GM23338 (cell line): ENCODE data around the gene LAPTM5. TPM values are rescaled to one million over a fixed set of nuclear protein-coding genes. Genes with fewer than 3 reads are reported as not detected.

Experiments
- ATAC-seq: fragments of 200-7000 bp; cut with Tn5 transposase; 3 replicates; pipeline ENCODE4 v1.9.1; 2020
- DNase-seq: peaks from one replicate; pipeline ENCODE4 v3.0.0-alpha.2; 2015; ENCODE audit warnings: low spot score
- H2AFZ ChIP-seq: fragments of 200-600 bp; sonication (generic); 2 replicates; pipeline ENCODE4 v1.8.0; 2016; ENCODE audit warnings: antibody characterized with exemption, mild to moderate bottlenecking, moderate library complexity
- H3F3A ChIP-seq: fragments of 200-600 bp; sonication (generic); replicated peaks from 2 replicates; pipeline ENCODE4 v1.8.0; 2017; ENCODE audit warnings: antibody characterized with exemption, mixed run types, low read depth
- H3K27ac ChIP-seq: fragments of 200-600 bp; sonication (generic); 2 replicates; pipeline ENCODE4 v1.6.1; 2016; ENCODE audit warnings: low read depth
- H3K27me3 ChIP-seq: fragments of 200-600 bp; sonication (generic); 2 replicates; pipeline ENCODE4 v1.8.0; 2016; ENCODE audit warnings: mild to moderate bottlenecking, mixed run types, moderate library complexity; ENCODE audit not compliant: insufficient read depth
- H3K36me3 ChIP-seq: fragments of 200-600 bp; sonication (generic); 2 replicates; pipeline ENCODE4 v1.8.0; 2016; ENCODE audit warnings: mild to moderate bottlenecking; ENCODE audit not compliant: insufficient read depth
- H3K4me1 ChIP-seq: fragments of 200-600 bp; sonication (generic); 2 replicates; pipeline ENCODE4 v1.8.0; 2016; ENCODE audit warnings: mild to moderate bottlenecking, moderate library complexity; ENCODE audit not compliant: insufficient read depth
- H3K4me2 ChIP-seq: fragments of 200-600 bp; sonication (generic); 2 replicates; pipeline ENCODE4 v1.7.1; 2017; ENCODE audit warnings: mixed run types
- H3K4me3 ChIP-seq: fragments of 200-600 bp; sonication (generic); 2 replicates; pipeline ENCODE4 v1.6.1; 2016; ENCODE audit warnings: mixed run types
- H3K79me2 ChIP-seq: fragments of 200-600 bp; sonication (generic); replicated peaks from 2 replicates; pipeline ENCODE4 v1.8.0; 2017; ENCODE audit warnings: mild to moderate bottlenecking; ENCODE audit not compliant: insufficient read depth
- H3K9me2 ChIP-seq: fragments of 200-600 bp; sonication (generic); 2 replicates; pipeline ENCODE4 v1.8.0; 2017; ENCODE audit not compliant: insufficient read depth
- H4K20me1 ChIP-seq: fragments of 200-600 bp; sonication (generic); replicated peaks from 2 replicates; pipeline ENCODE4 v1.8.0; 2017; ENCODE audit warnings: mild to moderate bottlenecking; ENCODE audit not compliant: insufficient read depth
- H3K27ac Mint-ChIP-seq: 2 replicates; pipeline ENCODE4 v1.8.0; 2020; ENCODE audit warnings: inconsistent platforms, mild to moderate bottlenecking, moderate library complexity, mixed read lengths
- H3K27me3 Mint-ChIP-seq: 3 replicates; pipeline ENCODE4 v1.8.0; 2022; ENCODE audit warnings: low read depth, mild to moderate bottlenecking, moderate library complexity, mixed read lengths, inconsistent platforms; ENCODE audit not compliant: insufficient read depth, poor library complexity
- H3K36me3 Mint-ChIP-seq: 3 replicates; pipeline ENCODE4 v1.8.0; 2021; ENCODE audit warnings: low read depth, mild to moderate bottlenecking, inconsistent platforms, moderate library complexity, mixed read lengths
- H3K4me1 Mint-ChIP-seq: 3 replicates; pipeline ENCODE4 v1.8.0; 2020; ENCODE audit warnings: mild to moderate bottlenecking, inconsistent platforms, mixed read lengths
- H3K4me3 Mint-ChIP-seq: 3 replicates; pipeline ENCODE4 v1.8.0; 2021; ENCODE audit warnings: moderate library complexity, mild to moderate bottlenecking, inconsistent platforms, mixed read lengths
- H3K9me3 Mint-ChIP-seq: 3 replicates; pipeline ENCODE4 v1.8.0; 2020; ENCODE audit warnings: moderate library complexity, mild to moderate bottlenecking, inconsistent platforms, mixed read lengths
- CREB1 ChIP-seq: fragments of 250-450 bp; sonication (Bioruptor Pico); IDR thresholded peaks from 2 replicates; pipeline ENCODE4 v1.5.0; 2020; ENCODE audit warnings: low read depth, mild to moderate bottlenecking, moderate library complexity
- ETS1 ChIP-seq: IDR thresholded peaks from 2 replicates; pipeline ENCODE4 v1.6.1; 2016; ENCODE audit warnings: antibody characterized with exemption
- EZH2 ChIP-seq: fragments of 200-600 bp; sonication (generic); IDR thresholded peaks from one replicate; pipeline ENCODE4 v1.8.0; 2017; ENCODE audit warnings: antibody characterized with exemption, mild to moderate bottlenecking, low read depth; ENCODE audit not compliant: unreplicated experiment
- EZH2phosphoT487 ChIP-seq: fragments of 200-600 bp; sonication (generic); IDR thresholded peaks from one replicate; pipeline ENCODE4 v1.8.1; 2018; ENCODE audit warnings: antibody characterized with exemption; ENCODE audit not compliant: unreplicated experiment
- JUNB ChIP-seq: IDR thresholded peaks from one replicate; pipeline ENCODE4 v1.6.1; 2016; ENCODE audit warnings: antibody characterized with exemption; ENCODE audit not compliant: unreplicated experiment
- NANOG ChIP-seq: IDR thresholded peaks from 2 replicates; pipeline ENCODE4 v1.6.1; 2016; ENCODE audit warnings: antibody characterized with exemption, borderline replicate concordance
- POLR2AphosphoS5 ChIP-seq: IDR thresholded peaks from 2 replicates; pipeline ENCODE4 v1.6.1; 2016; ENCODE audit warnings: antibody characterized with exemption, low read depth
- STAT1 ChIP-seq: IDR thresholded peaks from one replicate; pipeline ENCODE4 v1.6.1; 2016; ENCODE audit warnings: antibody characterized with exemption; ENCODE audit not compliant: unreplicated experiment
- ZNF114 ChIP-seq: fragments of 250-450 bp; sonication (Bioruptor Pico); IDR thresholded peaks from 2 replicates; pipeline ENCODE4 v1.5.0; 2020; ENCODE audit warnings: mild to moderate bottlenecking, moderate library complexity
- ZNF331 ChIP-seq: fragments of 250-450 bp; sonication (Bioruptor Pico); IDR thresholded peaks from 2 replicates; pipeline ENCODE4 v1.5.0; 2020; ENCODE audit warnings: low read depth, mild to moderate bottlenecking, moderate library complexity
- ZNF462 ChIP-seq: fragments of 250-450 bp; sonication (Bioruptor Pico); IDR thresholded peaks from 2 replicates; pipeline ENCODE4 v1.5.0; 2020; ENCODE audit warnings: mild to moderate bottlenecking, moderate library complexity
- polyA plus RNA-seq: library from polyadenylated mRNA; unstranded; fragments of >200 nt; fragmentation: Nextera tagmentation; extraction: Ambion mirVana; gene quantifications from 2 replicates; pipeline ENCODE4 v1.2.1, GENCODE V29; 2016
- total RNA-seq: library from RNA; depleted of rRNA; stranded (reverse); fragments of >200 nt; shearing (Covaris generic); gene quantifications from 2 replicates; pipeline ENCODE4 v1.2.3, GENCODE V29; 2014
- TF ChIP-seq, protein P1 (sequence below), 2 experiments: fragments of 200-600 bp in 1 of 2; sonication (generic) in 1 of 2; conservative IDR thresholded peaks; 2 replicates each; pipeline versions ENCODE4 v1.5.1 to v1.6.1; 2016 to 2017; ENCODE audit warnings: antibody characterized with exemption in 2 of 2, low read depth in 2 of 2, mild to moderate bottlenecking in 2 of 2, moderate library complexity in 1 of 2
- TF ChIP-seq, protein P2 (sequence below): IDR thresholded peaks from one replicate; pipeline ENCODE4 v1.6.1; 2018; ENCODE audit warnings: antibody characterized with exemption; ENCODE audit not compliant: unreplicated experiment

Gene LAPTM5
- total and polyA plus RNA-seq, 2 experiments from 2014 or later = 0.21 TPM; not detected in 1

DNA sequence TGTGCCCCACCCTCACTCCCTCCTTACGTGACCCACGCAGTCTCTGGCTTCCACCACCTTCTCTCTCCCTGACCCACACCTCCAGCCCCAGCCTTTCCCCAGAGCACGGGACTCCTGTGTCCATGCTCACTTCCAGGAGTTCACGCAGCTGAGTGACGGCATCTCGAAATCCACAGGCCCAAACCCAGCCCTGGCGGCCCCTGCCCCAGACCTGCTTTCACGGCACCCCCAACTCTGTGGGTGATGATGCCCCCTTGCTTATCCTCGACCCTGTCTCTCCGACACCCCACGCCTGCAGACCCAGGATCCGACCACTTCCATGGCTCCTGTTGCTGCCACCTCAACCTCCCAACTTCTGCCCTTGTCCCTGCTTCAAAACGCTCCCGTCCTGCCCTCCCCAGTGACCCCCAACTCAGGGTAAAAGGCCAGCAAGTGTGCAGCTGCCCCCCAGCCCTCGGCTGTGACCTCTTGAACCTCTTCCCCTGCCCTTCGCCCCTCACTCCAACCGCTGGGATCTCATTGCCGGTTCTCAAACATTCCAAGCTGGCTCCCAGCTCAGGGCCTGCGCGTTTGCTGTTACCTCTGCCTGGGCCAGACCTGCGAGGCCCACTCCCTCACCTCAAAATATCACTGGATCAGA is 30.4 kb upstream of the LAPTM5 start:
- Histone ChIP-seq H3K79me2 (no peaks in the 10 kb centered on the region), H3K4me1 (peaks cover 6% of the 10 kb centered on the region; the same call in 1 of the 2 replicates), H3K27me3 (no peaks in the 10 kb centered on the region), H4K20me1 (no peaks in the 10 kb centered on the region), H3K4me2 (no peak overlapping the region), H3K36me3 (no peaks in the 10 kb centered on the region), H3F3A (0 out of 2 replicates have a peak, but pooled peaks cover 3% of the 10 kb centered on the region), H3K27ac (no peak overlapping the region), H3K9me2 (no peaks in the 10 kb centered on the region), H3K4me3 (no peak overlapping the region), H2AFZ (0 out of 2 replicates have a peak overlapping the region, but pooled peaks have one; percentile 7)
- Mint-ChIP-seq H3K9me3 (no peaks in the 10 kb centered on the region), H3K27me3 (peaks cover 17% of the 10 kb centered on the region), H3K36me3 (no peaks in the 10 kb centered on the region), H3K4me3 (no peak overlapping the region), H3K27ac (no peak overlapping the region), H3K4me1 (peaks cover 9% of the 10 kb centered on the region; the same call in 2 of the 3 replicates)
- ATAC-seq (no peak), DNase-seq (no peak)
- no peak for TF ChIP-seq STAT1
- no peak for TF ChIP-seq POLR2AphosphoS5
- no peak for TF ChIP-seq ZNF462 (CRISPR knock-in tag)
- no peak for TF ChIP-seq CREB1
- TF ChIP-seq, protein P1, sequence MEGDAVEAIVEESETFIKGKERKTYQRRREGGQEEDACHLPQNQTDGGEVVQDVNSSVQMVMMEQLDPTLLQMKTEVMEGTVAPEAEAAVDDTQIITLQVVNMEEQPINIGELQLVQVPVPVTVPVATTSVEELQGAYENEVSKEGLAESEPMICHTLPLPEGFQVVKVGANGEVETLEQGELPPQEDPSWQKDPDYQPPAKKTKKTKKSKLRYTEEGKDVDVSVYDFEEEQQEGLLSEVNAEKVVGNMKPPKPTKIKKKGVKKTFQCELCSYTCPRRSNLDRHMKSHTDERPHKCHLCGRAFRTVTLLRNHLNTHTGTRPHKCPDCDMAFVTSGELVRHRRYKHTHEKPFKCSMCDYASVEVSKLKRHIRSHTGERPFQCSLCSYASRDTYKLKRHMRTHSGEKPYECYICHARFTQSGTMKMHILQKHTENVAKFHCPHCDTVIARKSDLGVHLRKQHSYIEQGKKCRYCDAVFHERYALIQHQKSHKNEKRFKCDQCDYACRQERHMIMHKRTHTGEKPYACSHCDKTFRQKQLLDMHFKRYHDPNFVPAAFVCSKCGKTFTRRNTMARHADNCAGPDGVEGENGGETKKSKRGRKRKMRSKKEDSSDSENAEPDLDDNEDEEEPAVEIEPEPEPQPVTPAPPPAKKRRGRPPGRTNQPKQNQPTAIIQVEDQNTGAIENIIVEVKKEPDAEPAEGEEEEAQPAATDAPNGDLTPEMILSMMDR (conservative IDR thresholded peaks at IDR 0.05; ENCODE audit: low read depth in 2 of 2) = no peak
- TF ChIP-seq JUNB = no peak
- no peak for TF ChIP-seq ETS1
- no peak for TF ChIP-seq ZNF331 (CRISPR knock-in tag)
- TF ChIP-seq EZH2phosphoT487 = no peak
- TF ChIP-seq, protein P2, sequence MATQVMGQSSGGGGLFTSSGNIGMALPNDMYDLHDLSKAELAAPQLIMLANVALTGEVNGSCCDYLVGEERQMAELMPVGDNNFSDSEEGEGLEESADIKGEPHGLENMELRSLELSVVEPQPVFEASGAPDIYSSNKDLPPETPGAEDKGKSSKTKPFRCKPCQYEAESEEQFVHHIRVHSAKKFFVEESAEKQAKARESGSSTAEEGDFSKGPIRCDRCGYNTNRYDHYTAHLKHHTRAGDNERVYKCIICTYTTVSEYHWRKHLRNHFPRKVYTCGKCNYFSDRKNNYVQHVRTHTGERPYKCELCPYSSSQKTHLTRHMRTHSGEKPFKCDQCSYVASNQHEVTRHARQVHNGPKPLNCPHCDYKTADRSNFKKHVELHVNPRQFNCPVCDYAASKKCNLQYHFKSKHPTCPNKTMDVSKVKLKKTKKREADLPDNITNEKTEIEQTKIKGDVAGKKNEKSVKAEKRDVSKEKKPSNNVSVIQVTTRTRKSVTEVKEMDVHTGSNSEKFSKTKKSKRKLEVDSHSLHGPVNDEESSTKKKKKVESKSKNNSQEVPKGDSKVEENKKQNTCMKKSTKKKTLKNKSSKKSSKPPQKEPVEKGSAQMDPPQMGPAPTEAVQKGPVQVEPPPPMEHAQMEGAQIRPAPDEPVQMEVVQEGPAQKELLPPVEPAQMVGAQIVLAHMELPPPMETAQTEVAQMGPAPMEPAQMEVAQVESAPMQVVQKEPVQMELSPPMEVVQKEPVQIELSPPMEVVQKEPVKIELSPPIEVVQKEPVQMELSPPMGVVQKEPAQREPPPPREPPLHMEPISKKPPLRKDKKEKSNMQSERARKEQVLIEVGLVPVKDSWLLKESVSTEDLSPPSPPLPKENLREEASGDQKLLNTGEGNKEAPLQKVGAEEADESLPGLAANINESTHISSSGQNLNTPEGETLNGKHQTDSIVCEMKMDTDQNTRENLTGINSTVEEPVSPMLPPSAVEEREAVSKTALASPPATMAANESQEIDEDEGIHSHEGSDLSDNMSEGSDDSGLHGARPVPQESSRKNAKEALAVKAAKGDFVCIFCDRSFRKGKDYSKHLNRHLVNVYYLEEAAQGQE = no peak
- no peak for TF ChIP-seq EZH2
- no peak for TF ChIP-seq ZNF114 (CRISPR knock-in tag)
- TF ChIP-seq NANOG = no peak
